HepG2 (cell line): ENCODE data around the gene DHX30. TPM values are rescaled to one million over a fixed set of nuclear protein-coding genes. Genes with fewer than 3 reads are reported as not detected.
A peak's percentile ranks its signal among the peaks of the same experiment; 100 is the strongest.

ENCODE experiments used
- ATAC-seq: fragments of 200-7000 bp; cut with Tn5 transposase; 3 replicates; pipeline ENCODE4 v1.9.1; 2020; ENCODE audit warnings: mild to moderate bottlenecking, moderate library complexity
- BruUV-seq: library from RNA; stranded (reverse); fragments of 400-500 nt; replicated peaks from 2 replicates; lab custom pipeline; 2021; lab: Mats Ljungman, UMichigan
- CTCF ChIA-PET: fragments of 300-600 bp; formaldehyde crosslinking; extraction: SDS; loops from one replicate; lab custom pipeline; 2021; ENCODE audit warnings: low total read pairs, inconsistent platforms, low intra/inter-chr PET ratio; lab: Yijun Ruan, JAX
- POLR2A ChIA-PET: fragments of 350-600 bp; sonication (Branson Sonifier 250); formaldehyde crosslinking; loops from one replicate; lab custom pipeline; 2020; ENCODE audit warnings: antibody characterized with exemption, inconsistent platforms; lab: Yijun Ruan, JAX
- DNase-seq: peaks from one replicate; pipeline ENCODE4 v3.0.0-alpha.2; 2015; ENCODE audit warnings: low spot score
- FAIRE-seq: peaks from 3 replicates; lab custom pipeline; 2011; peaks lifted over from hg19 to GRCh38; lab: Jason Lieb, UNC
- H2AFZ ChIP-seq: one replicate; pipeline ENCODE4 v1.6.1; 2011; ENCODE audit warnings: low read length, inconsistent platforms
- H3K27ac ChIP-seq: fragments of 300-600 bp; 3 replicates; pipeline ENCODE4 v1.8.0; 2011; ENCODE audit warnings: mixed run types, mild to moderate bottlenecking, mixed read lengths, low read length, inconsistent platforms; ENCODE audit not compliant: insufficient read depth; ENCODE audit errors: extremely low read length
- H3K27me3 ChIP-seq, 2 experiments: fragments of 200-600 bp in 1 of 2; 2 replicates in 1 of 2; 3 replicates in 1 of 2; pipeline versions ENCODE4 v1.6.0 to v1.8.0; 2011; ENCODE audit warnings: low read length in 2 of 2, mild to moderate bottlenecking in 2 of 2, moderate library complexity in 2 of 2, inconsistent platforms in 1 of 2; ENCODE audit not compliant: insufficient read depth in 2 of 2, control insufficient read depth in 1 of 2
- H3K36me3 ChIP-seq, 2 experiments: fragments of 200-600 bp in 1 of 2; replicated peaks in 1 of 2; 2 replicates in 1 of 2; 3 replicates in 1 of 2; pipeline versions ENCODE4 v1.5.1 to v1.8.0; 2011; ENCODE audit warnings: low read length in 2 of 2, inconsistent platforms in 1 of 2; ENCODE audit not compliant: insufficient read depth in 2 of 2, control insufficient read depth in 1 of 2
- H3K4me1 ChIP-seq: 2 replicates; pipeline ENCODE4 v1.5.1; 2012; ENCODE audit warnings: low read length, inconsistent platforms; ENCODE audit not compliant: insufficient read depth
- H3K4me2 ChIP-seq: 2 replicates; pipeline ENCODE4 v1.6.0; 2011; ENCODE audit warnings: low read depth, low read length, inconsistent platforms
- H3K4me3 ChIP-seq, 3 experiments: fragments of 200-600 bp in 1 of 3; sonication (generic), shearing (Covaris generic) in 1 of 3; replicated peaks in 1 of 3; 2 replicates each; pipeline ENCODE4 v1.5.1; 2011 to 2016; ENCODE audit warnings: low read length in 3 of 3, inconsistent platforms in 2 of 3, low read depth in 2 of 3, mild to moderate bottlenecking in 2 of 3, control low read depth in 1 of 3, mixed read lengths in 1 of 3; ENCODE audit not compliant: insufficient read depth in 1 of 3
- H3K79me2 ChIP-seq: one replicate; pipeline ENCODE4 v1.6.1; 2011; ENCODE audit warnings: low read length, inconsistent platforms; ENCODE audit not compliant: insufficient read depth
- H3K9ac ChIP-seq: 2 replicates; pipeline ENCODE4 v1.6.0; 2011; ENCODE audit warnings: mild to moderate bottlenecking, low read depth, low read length, inconsistent platforms; ENCODE audit not compliant: insufficient read depth
- H3K9me3 ChIP-seq: 2 replicates; pipeline ENCODE4 v1.5.1; 2012; ENCODE audit warnings: mild to moderate bottlenecking, low read length
- H4K20me1 ChIP-seq: 2 replicates; pipeline ENCODE4 v1.6.0; 2011; ENCODE audit warnings: inconsistent platforms, mild to moderate bottlenecking, low read length, moderate library complexity; ENCODE audit not compliant: insufficient read depth
- AGO2 ChIP-seq: fragments of 200-400 bp; formaldehyde crosslinking; optimal IDR thresholded peaks from 2 replicates; pipeline ENCODE3; 2017; ENCODE audit warnings: mild to moderate bottlenecking, low read depth, low read length, moderate library complexity
- DPF2 ChIP-seq: sonication (generic); formaldehyde crosslinking; IDR thresholded peaks from 2 replicates; pipeline ENCODE4 v1.4.0; 2020; ENCODE audit warnings: mild to moderate bottlenecking, low read depth, missing genetic modification reagents, borderline replicate concordance
- KDM2A ChIP-seq: sonication (generic); formaldehyde crosslinking; IDR thresholded peaks from 2 replicates; pipeline ENCODE4 v1.4.0; 2020; ENCODE audit warnings: low read depth, missing genetic modification reagents, borderline replicate concordance
- MTF1 ChIP-seq: sonication (generic); formaldehyde crosslinking; IDR thresholded peaks from 2 replicates; pipeline ENCODE4 v1.5.0; 2020; ENCODE audit warnings: missing genetic modification reagents
- NAIF1 ChIP-seq: sonication (generic); formaldehyde crosslinking; IDR thresholded peaks from 2 replicates; pipeline ENCODE4 v1.5.0; 2020; ENCODE audit warnings: mild to moderate bottlenecking, missing genetic modification reagents, borderline replicate concordance
- POLR2G ChIP-seq: fragments of 200-400 bp; formaldehyde crosslinking; IDR thresholded peaks from 2 replicates; pipeline ENCODE4 v1.6.1; 2018; ENCODE audit warnings: mild to moderate bottlenecking, low read depth, low read length, moderate library complexity
- REXO4 ChIP-seq: sonication (generic); formaldehyde crosslinking; IDR thresholded peaks from 2 replicates; pipeline ENCODE4 v1.8.0; 2022; ENCODE audit warnings: missing genetic modification reagents, mild to moderate bottlenecking, borderline replicate concordance
- TEAD2 ChIP-seq: sonication (generic); formaldehyde crosslinking; IDR thresholded peaks from 2 replicates; pipeline ENCODE4 v1.9.0; 2021; ENCODE audit warnings: missing genetic modification reagents
- ZBTB14 ChIP-seq: sonication (generic); formaldehyde crosslinking; IDR thresholded peaks from 2 replicates; pipeline ENCODE4 v1.4.0; 2020; ENCODE audit warnings: missing genetic modification reagents
- ZC3H13 ChIP-seq: sonication (generic); formaldehyde crosslinking; IDR thresholded peaks from 2 replicates; pipeline ENCODE4 v1.8.1; 2023; ENCODE audit warnings: mild to moderate bottlenecking, missing genetic modification reagents, moderate library complexity
- ZNF430 ChIP-seq: sonication (generic); formaldehyde crosslinking; IDR thresholded peaks from 2 replicates; pipeline ENCODE4 v1.9.0; 2021; ENCODE audit warnings: mild to moderate bottlenecking, missing genetic modification reagents
- ZSCAN29 ChIP-seq: sonication (generic); formaldehyde crosslinking; conservative IDR thresholded peaks from 2 replicates; pipeline ENCODE4 v1.4.0; 2020; ENCODE audit warnings: mild to moderate bottlenecking, missing genetic modification reagents
- WGBS: methylation state at CpG from one replicate; pipeline ENCODE4 v1.1.6; 2017; ENCODE audit warnings: low lambda C conversion rate; 5-methylcytosine and 5-hydroxymethylcytosine counted together
- in situ Hi-C: cut with HindIII; loops from 2 replicates; pipeline ENCODE4 v1.10.0; 2017; ENCODE audit warnings: low pct_unique_long_range_greater_than_20kb; ENCODE audit not compliant: extremely low pct_ligation_motif_present
- intact Hi-C: fragments of 100-400 bp; cut with micrococcal nuclease; formaldehyde crosslinking; loops from one replicate; pipeline ENCODE4 v1.10.0; 2022; ENCODE audit not compliant: unreplicated experiment
- polyA plus RNA-seq, 8 experiments: library from polyadenylated mRNA; depleted of rRNA in 3 of 8; stranded (reverse) in 7 of 8; unstranded in 1 of 8; fragments of >200 nt; fragmentation: Illumina TruSeq in 4 of 8; extraction: Trizol in 4 of 8; gene quantifications; 2 replicates each; pipeline versions ENCODE4 v1.2.1 to v1.2.3, GENCODE V29; 2011 to 2016; ENCODE audit warnings: low read depth in 4 of 8, missing spikeins in 1 of 8, mixed read lengths in 1 of 8; ENCODE audit not compliant: insufficient read depth in 1 of 8
- total RNA-seq, 5 experiments: library from RNA; depleted of rRNA; stranded (reverse); fragments of >200 nt; fragmentation: Illumina TruSeq; extraction: Trizol; gene quantifications; 2 replicates each; pipeline ENCODE4 v1.2.3, GENCODE V29; 2016; ENCODE audit warnings: low read depth in 1 of 5
- TF ChIP-seq, protein P1 (sequence below): sonication (generic); formaldehyde crosslinking; IDR thresholded peaks from 2 replicates; pipeline ENCODE4 v1.5.0; 2020; ENCODE audit warnings: missing genetic modification reagents
- TF ChIP-seq, protein P2 (sequence below): sonication (generic); formaldehyde crosslinking; IDR thresholded peaks from 2 replicates; pipeline ENCODE4 v1.4.0; 2020; ENCODE audit warnings: missing genetic modification reagents, borderline replicate concordance

Gene DHX30
- total and polyA plus RNA-seq, 2 of the 13 experiments (the other 11 are each of a cell fraction or from before 2014, with no cell fraction given): 30.6 to 59.4 TPM

- Histone ChIP-seq H3K36me3 (peaks cover 52 to 94% of the 10 kb centered on the region in 2 experiments), H4K20me1 (no peaks in the 10 kb centered on the region), H3K27me3 (no peaks in the 10 kb centered on the region), H3K4me3 (no peak overlapping the region), H3K9ac (no peak overlapping the region), H3K9me3 (no peaks in the 10 kb centered on the region), H3K27ac (no peak overlapping the region), H3K4me2 (no peak overlapping the region), H2AFZ (no peak overlapping the region), H3K79me2 (no peaks in the 10 kb centered on the region), H3K4me1 (no peaks in the 10 kb centered on the region)
- ChIA-PET POLR2A (no interaction called here), CTCF (no interaction called here)
- DNase-seq (no peak), FAIRE-seq (no peak), ATAC-seq (no peak)
- no peak for TF ChIP-seq MTF1 (CRISPR knock-in tag)
- TF ChIP-seq POLR2G: 0 out of 2 replicates have a peak, but pooled peaks have one; percentile 16
- TF ChIP-seq TEAD2 (CRISPR knock-in tag): no peak
- TF ChIP-seq KDM2A (CRISPR knock-in tag): peak; percentile 5; the same call in 1 of the 2 replicates
- peak; percentile 56 for TF ChIP-seq AGO2
- WGBS: 100% methylated on average over 5 of the region's 10 CpGs
- no TSS peak for BruUV-seq
- in situ Hi-C loops: loop anchor here (10.0 kb wide), 1 partner anchor 308 kb away; no protein-coding TSS in a partner anchor
- intact Hi-C loops: no loop called here
Measured at GRCh38 chr3:47846880-47847248, 43.9 kb downstream of the DHX30 start.

GRCh38 chr3:47847260-47847659, 44.3 kb downstream of the DHX30 start:
- intact Hi-C loops: no loop called here
- H3K27ac ChIP-seq: no peak overlapping the region
- no peak for TF ChIP-seq DPF2 (CRISPR knock-in tag)
- TF ChIP-seq ZSCAN29: no peak
- TF ChIP-seq, protein P1, sequence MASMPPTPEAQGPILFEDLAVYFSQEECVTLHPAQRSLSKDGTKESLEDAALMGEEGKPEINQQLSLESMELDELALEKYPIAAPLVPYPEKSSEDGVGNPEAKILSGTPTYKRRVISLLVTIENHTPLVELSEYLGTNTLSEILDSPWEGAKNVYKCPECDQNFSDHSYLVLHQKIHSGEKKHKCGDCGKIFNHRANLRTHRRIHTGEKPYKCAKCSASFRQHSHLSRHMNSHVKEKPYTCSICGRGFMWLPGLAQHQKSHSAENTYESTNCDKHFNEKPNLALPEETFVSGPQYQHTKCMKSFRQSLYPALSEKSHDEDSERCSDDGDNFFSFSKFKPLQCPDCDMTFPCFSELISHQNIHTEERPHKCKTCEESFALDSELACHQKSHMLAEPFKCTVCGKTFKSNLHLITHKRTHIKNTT (CRISPR knock-in tag): no peak
- TF ChIP-seq ZBTB14 (CRISPR knock-in tag): no peak
- TF ChIP-seq NAIF1: no peak
- 0 out of 2 replicates have a peak, but pooled peaks have one; percentile 21 for TF ChIP-seq ZNF430 (CRISPR knock-in tag)
- TF ChIP-seq ZC3H13 (CRISPR knock-in tag): peak; percentile 67; the same call in 1 of the 2 replicates
- TF ChIP-seq REXO4 (CRISPR knock-in tag): no peak
- TF ChIP-seq, protein P2, sequence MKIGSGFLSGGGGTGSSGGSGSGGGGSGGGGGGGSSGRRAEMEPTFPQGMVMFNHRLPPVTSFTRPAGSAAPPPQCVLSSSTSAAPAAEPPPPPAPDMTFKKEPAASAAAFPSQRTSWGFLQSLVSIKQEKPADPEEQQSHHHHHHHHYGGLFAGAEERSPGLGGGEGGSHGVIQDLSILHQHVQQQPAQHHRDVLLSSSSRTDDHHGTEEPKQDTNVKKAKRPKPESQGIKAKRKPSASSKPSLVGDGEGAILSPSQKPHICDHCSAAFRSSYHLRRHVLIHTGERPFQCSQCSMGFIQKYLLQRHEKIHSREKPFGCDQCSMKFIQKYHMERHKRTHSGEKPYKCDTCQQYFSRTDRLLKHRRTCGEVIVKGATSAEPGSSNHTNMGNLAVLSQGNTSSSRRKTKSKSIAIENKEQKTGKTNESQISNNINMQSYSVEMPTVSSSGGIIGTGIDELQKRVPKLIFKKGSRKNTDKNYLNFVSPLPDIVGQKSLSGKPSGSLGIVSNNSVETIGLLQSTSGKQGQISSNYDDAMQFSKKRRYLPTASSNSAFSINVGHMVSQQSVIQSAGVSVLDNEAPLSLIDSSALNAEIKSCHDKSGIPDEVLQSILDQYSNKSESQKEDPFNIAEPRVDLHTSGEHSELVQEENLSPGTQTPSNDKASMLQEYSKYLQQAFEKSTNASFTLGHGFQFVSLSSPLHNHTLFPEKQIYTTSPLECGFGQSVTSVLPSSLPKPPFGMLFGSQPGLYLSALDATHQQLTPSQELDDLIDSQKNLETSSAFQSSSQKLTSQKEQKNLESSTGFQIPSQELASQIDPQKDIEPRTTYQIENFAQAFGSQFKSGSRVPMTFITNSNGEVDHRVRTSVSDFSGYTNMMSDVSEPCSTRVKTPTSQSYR (CRISPR knock-in tag): no peak
- no peaks in the 10 kb centered on the region for H3K79me2 ChIP-seq
- CTCF ChIA-PET: no interaction called here
- ATAC-seq (no peak), FAIRE-seq (no peak), DNase-seq (no peak)
- no TSS peak for BruUV-seq
- no peaks in the 10 kb centered on the region for H4K20me1 ChIP-seq
- no peak overlapping the region for H3K9ac ChIP-seq
- WGBS: no CpG with 5 or more reads among the region's 11 CpGs
- H3K4me2 ChIP-seq: no peak overlapping the region
- POLR2A ChIA-PET: no interaction called here
- H2AFZ ChIP-seq: no peak overlapping the region
- no peak overlapping the region for H3K4me3 ChIP-seq
- no peaks in the 10 kb centered on the region for H3K9me3 ChIP-seq
- H3K27me3 ChIP-seq: no peaks in the 10 kb centered on the region
- in situ Hi-C loops: loop anchor here (10.0 kb wide), 1 partner anchor 308 kb away; no protein-coding TSS in a partner anchor
- peaks cover 52 to 94% of the 10 kb centered on the region in 2 experiments for H3K36me3 ChIP-seq
- no peaks in the 10 kb centered on the region for H3K4me1 ChIP-seq
